ENCODE measurements around the gene RINT1. TPM values are rescaled to one million over a fixed set of nuclear protein-coding genes. Genes with fewer than 3 reads are reported as not detected.

The RINT1 gene
- total RNA-seq, 6 experiments from 2014 or later: 21.3 to 26.5 (median 22.4) TPM

DNA sequence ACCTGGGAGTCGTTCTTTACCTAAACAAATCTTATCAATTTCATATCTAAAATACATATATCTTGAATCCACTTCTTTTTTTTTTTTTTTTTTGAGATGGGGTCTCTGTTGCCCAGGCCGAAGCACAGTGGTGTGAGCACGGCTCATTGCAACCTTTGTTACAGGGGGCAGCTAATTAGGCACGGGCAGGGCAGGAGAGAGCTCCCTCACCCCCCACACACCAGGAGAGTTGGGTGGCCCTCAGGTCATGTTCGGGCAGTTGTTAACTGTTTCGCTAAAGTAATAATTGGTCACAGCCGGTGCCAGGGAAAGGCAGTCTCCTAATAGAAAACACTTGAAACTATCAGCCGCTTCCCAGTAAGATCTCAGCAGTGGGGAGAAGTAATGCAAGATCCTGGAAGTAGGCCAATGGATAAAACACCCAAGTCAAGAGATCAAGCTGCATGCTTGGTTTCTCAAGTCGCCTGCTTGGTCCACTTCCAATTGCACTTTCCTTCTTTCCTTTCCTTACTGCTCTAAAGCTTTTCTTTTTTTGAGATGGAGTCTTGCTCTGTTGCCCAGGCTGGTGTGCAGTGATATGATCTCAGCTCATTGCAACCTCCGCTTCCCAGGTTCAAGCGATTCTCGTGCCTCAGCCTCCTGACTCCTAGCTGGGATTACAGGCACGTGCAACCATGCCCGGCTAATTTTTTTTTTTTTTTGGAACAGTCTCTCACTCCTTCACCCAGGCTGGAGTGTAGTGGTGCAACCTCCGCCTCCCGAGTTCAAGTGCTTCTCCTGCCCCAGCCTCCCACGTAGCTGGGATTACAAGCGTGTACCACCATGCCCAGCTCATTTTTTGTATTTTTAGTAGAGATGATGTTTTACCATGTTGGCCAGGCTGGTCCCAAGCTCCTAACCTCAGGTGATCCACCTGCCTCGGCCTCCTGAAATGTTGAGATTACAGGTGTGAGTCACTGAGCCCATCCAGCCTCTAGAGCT, 70.6 kb downstream of the RINT1 start:
- Mint-ChIP-seq H3K4me1 (ENCODE audit: low read depth) (peaks cover 5% of the 10 kb centered on the region; the same call in 1 of the 2 replicates), H3K27ac (no peak overlapping the region), H3K27me3 (ENCODE audit: insufficient read depth) (peaks cover 17% of the 10 kb centered on the region), H3K4me3 (no peak overlapping the region), H3K9me3 (no peaks in the 10 kb centered on the region), H3K36me3 (ENCODE audit: low read depth) (no peaks in the 10 kb centered on the region)
- TF ChIP-seq, protein P1, sequence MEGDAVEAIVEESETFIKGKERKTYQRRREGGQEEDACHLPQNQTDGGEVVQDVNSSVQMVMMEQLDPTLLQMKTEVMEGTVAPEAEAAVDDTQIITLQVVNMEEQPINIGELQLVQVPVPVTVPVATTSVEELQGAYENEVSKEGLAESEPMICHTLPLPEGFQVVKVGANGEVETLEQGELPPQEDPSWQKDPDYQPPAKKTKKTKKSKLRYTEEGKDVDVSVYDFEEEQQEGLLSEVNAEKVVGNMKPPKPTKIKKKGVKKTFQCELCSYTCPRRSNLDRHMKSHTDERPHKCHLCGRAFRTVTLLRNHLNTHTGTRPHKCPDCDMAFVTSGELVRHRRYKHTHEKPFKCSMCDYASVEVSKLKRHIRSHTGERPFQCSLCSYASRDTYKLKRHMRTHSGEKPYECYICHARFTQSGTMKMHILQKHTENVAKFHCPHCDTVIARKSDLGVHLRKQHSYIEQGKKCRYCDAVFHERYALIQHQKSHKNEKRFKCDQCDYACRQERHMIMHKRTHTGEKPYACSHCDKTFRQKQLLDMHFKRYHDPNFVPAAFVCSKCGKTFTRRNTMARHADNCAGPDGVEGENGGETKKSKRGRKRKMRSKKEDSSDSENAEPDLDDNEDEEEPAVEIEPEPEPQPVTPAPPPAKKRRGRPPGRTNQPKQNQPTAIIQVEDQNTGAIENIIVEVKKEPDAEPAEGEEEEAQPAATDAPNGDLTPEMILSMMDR (IDR thresholded peaks at IDR 0.05): no peak
- DNase-seq: no peak

DNA sequence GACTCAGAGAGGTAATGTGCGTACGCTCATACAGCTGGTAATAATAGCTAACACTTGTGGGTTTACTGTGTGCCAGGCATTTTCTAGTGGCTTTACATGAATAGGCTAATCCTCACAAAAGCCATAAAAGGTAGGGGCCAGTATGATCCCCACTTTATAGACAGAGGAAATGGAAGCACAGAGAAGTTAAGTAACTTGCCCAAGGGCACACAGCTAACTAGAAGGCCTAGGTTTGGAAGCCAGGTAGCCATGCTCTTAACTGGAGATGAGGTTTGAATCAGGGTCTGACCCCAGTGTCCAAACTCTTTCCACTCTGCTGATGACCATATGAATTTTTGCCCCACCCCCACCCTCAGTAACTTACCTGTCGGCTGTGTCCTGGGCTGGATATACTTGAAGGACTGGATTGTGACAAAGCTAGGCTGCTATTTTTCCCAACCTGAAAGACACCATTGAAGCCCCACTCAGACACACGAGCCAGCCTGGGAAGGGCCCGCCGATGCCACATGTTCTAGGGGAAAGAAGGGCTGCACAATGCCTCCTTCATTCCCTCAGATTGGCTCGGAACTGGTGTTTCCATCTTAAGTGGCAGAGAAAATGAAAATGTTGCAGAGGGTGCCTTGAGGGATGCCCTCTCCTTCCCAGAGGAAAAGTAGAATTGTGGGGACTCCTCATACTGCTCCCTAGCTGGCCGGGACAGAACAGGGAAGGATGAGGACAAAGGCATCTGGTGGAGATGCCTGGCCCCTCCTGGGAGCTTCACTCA, 78.3 kb downstream of the RINT1 start:
- peaks cover 8% of the 10 kb centered on the region for H3K4me1 Mint-ChIP-seq (ENCODE audit: low read depth)
- H3K27ac Mint-ChIP-seq: no peak overlapping the region
- DNase-seq: no peak
- TF ChIP-seq, protein P1 (IDR thresholded peaks at IDR 0.05): no peak
- H3K9me3 Mint-ChIP-seq: no peaks in the 10 kb centered on the region
- H3K27me3 Mint-ChIP-seq (ENCODE audit: insufficient read depth): no peaks in the 10 kb centered on the region
- H3K36me3 Mint-ChIP-seq (ENCODE audit: low read depth): peaks cover 7% of the 10 kb centered on the region
- H3K4me3 Mint-ChIP-seq: no peak overlapping the region

DNA sequence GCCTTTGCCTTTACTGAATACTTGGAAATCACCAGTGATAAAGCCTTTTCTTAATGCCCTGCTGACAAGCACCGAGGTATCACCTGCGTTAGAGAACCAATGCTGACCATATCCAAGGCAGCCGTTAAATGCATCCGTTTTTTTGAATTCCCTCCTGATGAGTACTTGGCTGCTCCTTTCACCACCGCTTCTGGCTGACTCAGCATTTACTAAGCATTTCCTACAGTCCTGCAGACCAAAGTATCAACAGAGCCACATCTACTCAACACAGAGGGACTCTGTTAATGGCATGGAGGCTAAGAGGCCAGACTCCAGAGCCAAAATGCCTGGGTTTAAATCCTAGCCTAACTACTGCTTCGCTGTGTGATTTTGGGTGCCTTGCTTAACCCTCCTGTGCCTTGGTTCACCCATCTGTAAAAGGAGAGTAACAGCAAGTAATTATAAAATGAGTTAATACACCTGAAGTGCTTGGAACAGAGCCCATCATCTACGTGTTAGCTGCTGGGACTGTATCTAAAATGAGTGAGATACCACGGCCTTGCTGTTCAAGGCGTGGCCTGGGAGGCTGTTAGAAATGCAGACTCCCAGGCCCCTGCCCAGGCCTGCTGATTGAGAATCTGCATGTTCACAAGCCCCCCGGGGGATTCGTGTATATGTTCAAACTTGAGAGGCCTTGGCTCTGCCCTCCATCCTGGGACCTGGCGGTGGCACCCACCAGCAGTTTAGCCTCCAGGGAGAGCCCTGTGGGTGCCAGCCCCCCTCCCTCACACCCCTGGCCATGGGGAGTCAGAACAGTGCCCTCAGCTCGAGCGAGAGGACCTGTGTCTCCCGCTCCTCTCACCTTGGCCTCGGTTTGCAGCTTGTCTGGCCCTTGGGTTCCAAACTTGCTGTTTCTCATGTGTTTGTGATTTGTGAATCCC, 80.1 kb downstream of the RINT1 start:
- H3K27ac Mint-ChIP-seq: no peak overlapping the region
- peaks cover 7% of the 10 kb centered on the region for H3K36me3 Mint-ChIP-seq (ENCODE audit: low read depth)
- H3K27me3 Mint-ChIP-seq (ENCODE audit: insufficient read depth): no peaks in the 10 kb centered on the region
- DNase-seq: peak; percentile 20
- TF ChIP-seq, protein P1 (IDR thresholded peaks at IDR 0.05): no peak
- no peaks in the 10 kb centered on the region for H3K9me3 Mint-ChIP-seq
- peaks cover 8% of the 10 kb centered on the region for H3K4me1 Mint-ChIP-seq (ENCODE audit: low read depth)
- H3K4me3 Mint-ChIP-seq: no peak overlapping the region

DNA sequence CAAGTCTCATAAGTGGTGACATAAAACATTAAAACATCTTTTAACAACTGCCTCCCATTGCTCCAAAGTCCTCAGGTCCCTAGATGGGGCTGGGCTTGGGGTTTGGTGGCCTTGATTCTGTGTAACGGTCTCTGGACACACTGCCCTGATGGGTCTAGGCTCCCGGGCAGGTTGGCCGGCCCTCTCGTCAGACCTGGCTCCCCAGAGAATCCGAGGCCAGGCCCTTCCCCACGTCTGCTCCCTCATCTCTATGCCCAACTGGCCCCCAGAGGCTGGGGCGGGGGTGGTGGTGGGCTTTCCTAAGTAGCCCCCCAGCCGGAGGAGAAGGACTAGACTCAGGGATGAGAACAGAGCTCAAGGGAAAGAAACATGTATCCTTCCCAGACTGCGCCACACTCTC, 80.8 kb downstream of the RINT1 start:
- H3K4me3 Mint-ChIP-seq: no peak overlapping the region
- no peaks in the 10 kb centered on the region for H3K27me3 Mint-ChIP-seq (ENCODE audit: insufficient read depth)
- H3K27ac Mint-ChIP-seq: no peak overlapping the region
- no peaks in the 10 kb centered on the region for H3K9me3 Mint-ChIP-seq
- TF ChIP-seq, protein P1 (IDR thresholded peaks at IDR 0.05): no peak
- H3K36me3 Mint-ChIP-seq (ENCODE audit: low read depth): peaks cover 7% of the 10 kb centered on the region
- H3K4me1 Mint-ChIP-seq (ENCODE audit: low read depth): peaks cover 8% of the 10 kb centered on the region
- no peak for DNase-seq

Measured in HFFc6 (cell line).